Naive thymus-derived CD4-positive, alpha-beta T cell (primary cell): ENCODE measurements around the gene ARID5B. TPM values are rescaled to one million over a fixed set of nuclear protein-coding genes. Genes with fewer than 3 reads are reported as not detected.

Source experiments
- ATAC-seq: fragments of 150-1000 bp; cut with Tn5 transposase; 2 replicates; pipeline ENCODE4 v1.10.0; 2021; ENCODE audit warnings: mild to moderate bottlenecking, moderate library complexity
- CTCF ChIA-PET: fragments of 350-600 bp; sonication (Branson Sonifier 250); formaldehyde crosslinking; loops from one replicate; lab custom pipeline; 2021; ENCODE audit warnings: antibody characterized with exemption; lab: Charles Lee
- POLR2A ChIA-PET: fragments of 350-600 bp; sonication (Branson Sonifier 250); formaldehyde crosslinking; loops from one replicate; lab custom pipeline; 2021; ENCODE audit warnings: antibody characterized with exemption, inconsistent platforms; lab: Charles Lee
- DNase-seq, 9 donors: peaks; one replicate each; pipeline versions ENCODE4 v3.0.0 to v3.0.0-alpha.2; 2020 to 2022; ENCODE audit warnings: mixed read lengths in 1 of 9
- H3K27ac ChIP-seq: one replicate; pipeline ENCODE4 v1.7.0; 2013; ENCODE audit warnings: mild to moderate bottlenecking, low read depth, low read length, moderate library complexity
- H3K27me3 ChIP-seq, 2 donors: one replicate each; pipeline ENCODE4 v1.7.0; 2013; ENCODE audit warnings: low read length in 2 of 2, mild to moderate bottlenecking in 2 of 2, moderate library complexity in 2 of 2; ENCODE audit not compliant: control insufficient read depth in 2 of 2, insufficient read depth in 2 of 2
- H3K36me3 ChIP-seq, 3 experiments: 1 replicate in 2 of 3; 2 replicates in 1 of 3; pipeline ENCODE4 v1.7.0; 2013; ENCODE audit warnings: low read length in 3 of 3, mild to moderate bottlenecking in 3 of 3, moderate library complexity in 1 of 3; ENCODE audit not compliant: insufficient read depth in 3 of 3, control insufficient read depth in 2 of 3
- H3K4me1 ChIP-seq, 2 donors: one replicate each; pipeline ENCODE4 v1.7.0; 2013; ENCODE audit warnings: low read length in 2 of 2, mild to moderate bottlenecking in 2 of 2, moderate library complexity in 1 of 2; ENCODE audit not compliant: control insufficient read depth in 2 of 2, insufficient read depth in 2 of 2
- H3K4me3 ChIP-seq: 2 replicates; pipeline ENCODE4 v1.7.0; 2013; ENCODE audit warnings: mild to moderate bottlenecking, low read length
- H3K9me3 ChIP-seq, 3 experiments: 1 replicate in 2 of 3; 2 replicates in 1 of 3; pipeline ENCODE4 v1.7.0; 2013; ENCODE audit warnings: low read length in 3 of 3; ENCODE audit not compliant: control insufficient read depth in 2 of 3
- H3K27ac Mint-ChIP-seq, 9 donors: one replicate each; pipeline ENCODE4 v1.8.0; 2020 to 2022; ENCODE audit warnings: mixed read lengths in 9 of 9, mild to moderate bottlenecking in 8 of 9, moderate library complexity in 5 of 9, inconsistent platforms in 2 of 9
- H3K27me3 Mint-ChIP-seq, 5 donors: one replicate each; pipeline ENCODE4 v1.8.0; 2021 to 2022; ENCODE audit warnings: mixed read lengths in 5 of 5, mild to moderate bottlenecking in 1 of 5
- H3K36me3 Mint-ChIP-seq, 5 donors: one replicate each; pipeline ENCODE4 v1.8.0; 2020 to 2022; ENCODE audit warnings: mixed read lengths in 5 of 5, mild to moderate bottlenecking in 3 of 5, inconsistent platforms in 1 of 5
- H3K4me1 Mint-ChIP-seq, 7 donors: one replicate each; pipeline ENCODE4 v1.8.0; 2020 to 2022; ENCODE audit warnings: mixed read lengths in 7 of 7, mild to moderate bottlenecking in 3 of 7, inconsistent platforms in 1 of 7
- H3K4me3 Mint-ChIP-seq, 10 donors: one replicate each; pipeline ENCODE4 v1.8.0; 2020 to 2022; ENCODE audit warnings: mild to moderate bottlenecking in 10 of 10, mixed read lengths in 10 of 10, moderate library complexity in 6 of 10, inconsistent platforms in 2 of 10
- H3K9me3 Mint-ChIP-seq, 11 donors: one replicate each; pipeline ENCODE4 v1.8.0; 2020 to 2022; ENCODE audit warnings: mixed read lengths in 11 of 11, mild to moderate bottlenecking in 4 of 11, inconsistent platforms in 1 of 11, moderate library complexity in 1 of 11
- intact Hi-C, 2 donors: fragments of 100-400 bp; cut with micrococcal nuclease; formaldehyde crosslinking; loops; one replicate each; pipeline ENCODE4 v1.15.1; 2023
- polyA plus RNA-seq, 2 donors: library from polyadenylated mRNA; unstranded; fragments of 300-500 nt; fragmentation: Illumina TruSeq; gene quantifications; one replicate each; pipeline ENCODE4 v1.2.3, GENCODE V29; 2021
- total RNA-seq, 6 experiments: library from RNA in 5 of 6; stranded (reverse) in 5 of 6; gene quantifications; 1 replicate in 5 of 6; 2 replicates in 1 of 6; pipeline ENCODE4 v1.2.3 and lab custom pipeline; 2021 to 2026

Gene ARID5B
- total and polyA plus RNA-seq, 7 experiments from 2014 or later = 18.6 to 60.8 (median 47.4) TPM

DNA sequence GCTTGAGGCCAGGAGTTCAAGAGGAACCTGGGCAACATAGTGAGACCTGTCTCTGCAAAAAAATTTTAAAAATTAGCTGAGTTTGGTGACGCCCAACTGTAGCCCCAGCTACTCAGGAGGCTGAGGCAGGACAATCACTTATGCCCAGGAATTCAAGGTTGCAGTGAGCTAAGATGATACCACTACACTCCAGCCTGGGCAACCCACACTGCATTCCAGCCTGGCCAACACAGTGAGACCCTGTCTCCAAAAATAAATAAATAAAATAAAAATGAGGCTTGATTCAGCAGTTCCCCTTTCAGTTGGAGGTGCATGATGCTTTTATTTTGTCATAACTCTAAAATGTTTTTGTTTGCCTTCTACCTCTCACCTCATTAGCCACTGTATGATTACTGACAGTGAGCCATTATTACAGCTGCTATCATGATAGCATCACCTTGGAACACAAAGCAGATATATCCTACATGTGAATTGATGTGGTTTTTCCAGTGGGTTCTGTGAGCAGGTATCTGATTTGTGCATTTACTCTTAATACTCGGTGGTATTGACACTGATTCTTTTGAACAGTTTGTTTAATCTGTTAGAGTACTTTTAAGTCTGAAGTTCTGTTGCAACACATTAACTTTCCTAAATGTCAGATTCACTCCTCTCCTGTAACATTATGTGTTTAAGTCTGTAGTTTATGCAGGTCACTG is 49.1 kb downstream of the ARID5B start:
- H3K27ac ChIP-seq = no peak overlapping the region
- Mint-ChIP-seq H3K27ac (peak overlapping the region in 3 of 9 donors; percentile 45 to 86 (median 62)), H3K4me3 (no peak overlapping the region), H3K27me3 (no peaks in the 10 kb centered on the region), H3K9me3 (no peaks in the 10 kb centered on the region), H3K4me1 (peaks cover 13 to 39% (median 28%) of the 10 kb centered on the region in 7 donors), H3K36me3 (peaks cover 10 to 63% (median 51%) of the 10 kb centered on the region in 5 donors)
- DNase-seq = no peak
- H3K4me3 ChIP-seq = no peak overlapping the region
- intact Hi-C loops = no loop called here
- ChIA-PET POLR2A (no interaction called here), CTCF (no interaction called here)
- no peak for ATAC-seq
- no peaks in the 10 kb centered on the region for H3K9me3 ChIP-seq
- H3K36me3 ChIP-seq = peaks cover 0 to 16% (median 5%) of the 10 kb centered on the region in 3 experiments
- H3K4me1 ChIP-seq = no peaks in the 10 kb centered on the region
- no peaks in the 10 kb centered on the region for H3K27me3 ChIP-seq

DNA sequence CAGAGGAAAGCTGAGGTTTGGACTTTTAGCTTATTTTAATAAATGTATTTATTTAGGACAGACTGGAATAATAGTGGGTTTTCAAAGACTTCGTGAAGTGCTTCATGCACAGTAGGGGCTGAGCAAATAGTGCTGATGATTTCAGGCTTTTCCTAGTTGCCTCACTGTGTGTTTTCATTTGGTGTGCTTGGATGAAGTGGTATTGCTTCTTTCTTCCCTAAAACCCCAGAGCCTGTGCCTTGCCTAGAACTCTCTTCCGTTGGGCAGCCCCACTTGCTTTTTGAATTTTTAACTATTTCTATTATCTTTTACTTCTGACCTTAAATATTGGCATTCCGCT is 49.6 kb downstream of the ARID5B start:
- Histone ChIP-seq H3K36me3 (peaks cover 0 to 16% (median 5%) of the 10 kb centered on the region in 3 experiments), H3K27me3 (no peaks in the 10 kb centered on the region), H3K9me3 (no peaks in the 10 kb centered on the region), H3K27ac (no peak overlapping the region), H3K4me3 (no peak overlapping the region), H3K4me1 (no peaks in the 10 kb centered on the region)
- peak overlapping the region in 3 of 9 donors; percentile 62 to 86 (median 70) for H3K27ac Mint-ChIP-seq
- no peak for ATAC-seq
- ChIA-PET CTCF (no interaction called here), POLR2A (no interaction called here)
- no peaks in the 10 kb centered on the region for H3K9me3 Mint-ChIP-seq
- H3K4me3 Mint-ChIP-seq = no peak overlapping the region
- peaks cover 13 to 44% (median 29%) of the 10 kb centered on the region in 7 donors for H3K4me1 Mint-ChIP-seq
- H3K27me3 Mint-ChIP-seq = no peaks in the 10 kb centered on the region
- DNase-seq = no peak
- intact Hi-C loops = no loop called here
- H3K36me3 Mint-ChIP-seq = peaks cover 10 to 66% (median 51%) of the 10 kb centered on the region in 5 donors

GRCh38 chr10:61952028-61952674 is 50.7 kb downstream of the ARID5B start:
- Histone ChIP-seq H3K9me3 (no peaks in the 10 kb centered on the region), H3K27me3 (no peaks in the 10 kb centered on the region), H3K27ac (no peak overlapping the region), H3K4me1 (no peaks in the 10 kb centered on the region), H3K36me3 (peaks cover 0 to 16% (median 5%) of the 10 kb centered on the region in 3 experiments), H3K4me3 (no peak overlapping the region)
- peaks cover 14 to 49% (median 36%) of the 10 kb centered on the region in 7 donors for H3K4me1 Mint-ChIP-seq
- no peak overlapping the region for H3K4me3 Mint-ChIP-seq
- DNase-seq (no peak), ATAC-seq (no peak)
- CTCF ChIA-PET = interaction anchor here (0.7 kb wide), 1 partner anchor 293 kb away, joined by 3 read pairs; no protein-coding TSS in a partner anchor
- intact Hi-C loops = no loop called here
- no peaks in the 10 kb centered on the region for H3K27me3 Mint-ChIP-seq
- H3K36me3 Mint-ChIP-seq = peaks cover 16 to 66% (median 51%) of the 10 kb centered on the region in 5 donors
- H3K27ac Mint-ChIP-seq = peak overlapping the region in 4 of 9 donors; percentile 3 to 48 (median 36)
- H3K9me3 Mint-ChIP-seq = no peaks in the 10 kb centered on the region
- POLR2A ChIA-PET = no interaction called here

DNA sequence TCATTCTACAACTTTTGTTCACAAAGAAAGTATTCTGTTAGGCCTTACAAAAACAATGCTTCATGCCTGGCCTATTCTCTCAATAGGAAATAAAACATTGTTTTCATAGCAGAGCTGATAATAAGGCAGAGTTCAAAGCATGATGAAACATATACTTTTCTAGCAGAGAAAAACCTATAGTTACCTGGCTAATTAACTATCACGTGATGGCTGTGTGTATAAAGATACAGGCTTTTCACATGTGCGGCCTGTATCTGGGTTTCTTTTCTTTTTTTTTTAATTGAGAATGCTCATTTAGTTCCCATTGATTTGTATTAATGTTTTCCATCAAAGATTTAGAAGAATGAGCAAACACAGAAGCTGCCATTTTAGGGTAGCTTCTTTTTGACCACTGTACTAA is 51.7 kb downstream of the ARID5B start:
- Histone ChIP-seq H3K36me3 (peaks cover 0 to 16% (median 5%) of the 10 kb centered on the region in 3 experiments), H3K27ac (no peak overlapping the region), H3K9me3 (no peaks in the 10 kb centered on the region), H3K4me3 (no peak overlapping the region), H3K4me1 (no peaks in the 10 kb centered on the region), H3K27me3 (no peaks in the 10 kb centered on the region)
- DNase-seq (no peak), ATAC-seq (no peak)
- intact Hi-C loops = no loop called here
- H3K27ac Mint-ChIP-seq = peak overlapping the region in 1 of 9 donors; percentile 26
- H3K27me3 Mint-ChIP-seq = no peaks in the 10 kb centered on the region
- peaks cover 14 to 55% (median 39%) of the 10 kb centered on the region in 7 donors for H3K4me1 Mint-ChIP-seq
- ChIA-PET CTCF (interaction anchor here (0.7 kb wide), 1 partner anchor 14 kb away, joined by 4 read pairs; no protein-coding TSS in a partner anchor), POLR2A (no interaction called here)
- no peak overlapping the region for H3K4me3 Mint-ChIP-seq
- peaks cover 16 to 64% (median 42%) of the 10 kb centered on the region in 5 donors for H3K36me3 Mint-ChIP-seq
- H3K9me3 Mint-ChIP-seq = no peaks in the 10 kb centered on the region

- Mint-ChIP-seq H3K27ac (peak overlapping the region in 3 of 9 donors; percentile 43 to 72 (median 53)), H3K4me3 (no peak overlapping the region), H3K36me3 (peaks cover 15 to 54% (median 31%) of the 10 kb centered on the region in 5 donors), H3K4me1 (peaks cover 13 to 74% (median 41%) of the 10 kb centered on the region in 7 donors), H3K27me3 (no peaks in the 10 kb centered on the region), H3K9me3 (no peaks in the 10 kb centered on the region)
- DNase-seq = no peak
- Histone ChIP-seq H3K27ac (no peak overlapping the region), H3K36me3 (no peaks in the 10 kb centered on the region), H3K4me1 (peaks cover 0 to 12% of the 10 kb centered on the region in 2 donors), H3K9me3 (no peaks in the 10 kb centered on the region), H3K4me3 (no peak overlapping the region), H3K27me3 (no peaks in the 10 kb centered on the region)
- no peak for ATAC-seq
- intact Hi-C loops = no loop called here
- ChIA-PET CTCF (no interaction called here), POLR2A (no interaction called here)
These were observed 56.3 kb downstream of the ARID5B start for GRCh38 chr10:61957806-61958205.

- peaks cover 15 to 54% (median 33%) of the 10 kb centered on the region in 5 donors for H3K36me3 Mint-ChIP-seq
- intact Hi-C loops = no loop called here
- no peak for ATAC-seq
These were observed 56.8 kb downstream of the ARID5B start for GRCh38 chr10:61958311-61958710.

More at GRCh38 chr10:61958311-61958710, 56.8 kb downstream of the ARID5B start:
- no peak overlapping the region for H3K4me3 Mint-ChIP-seq
- ChIA-PET POLR2A (interaction anchor here (1.0 kb wide), 1 partner anchor 11 kb away, joined by 3 read pairs; no protein-coding TSS in a partner anchor), CTCF (no interaction called here)
- H3K9me3 ChIP-seq = no peaks in the 10 kb centered on the region
- no peak overlapping the region for H3K4me3 ChIP-seq
- no peaks in the 10 kb centered on the region for H3K9me3 Mint-ChIP-seq
- no peaks in the 10 kb centered on the region for H3K27me3 ChIP-seq
- DNase-seq = no peak
- H3K27me3 Mint-ChIP-seq = no peaks in the 10 kb centered on the region
- peaks cover 0 to 17% of the 10 kb centered on the region in 2 donors for H3K4me1 ChIP-seq
- no peaks in the 10 kb centered on the region for H3K36me3 ChIP-seq
- peak overlapping the region in 2 of 9 donors; percentile 22 to 70 for H3K27ac Mint-ChIP-seq
- peaks cover 16 to 75% (median 40%) of the 10 kb centered on the region in 7 donors for H3K4me1 Mint-ChIP-seq
- H3K27ac ChIP-seq = no peak overlapping the region
